KOPT-K1 (cell line): ENCODE data around the gene TXNDC16.

ENCODE experiments used
- H3K27ac ChIP-seq: fragments of 200-600 bp; sonication (generic); 2 replicates; pipeline ENCODE4 v1.5.1; 2016; ENCODE audit warnings: antibody characterized with exemption, mild to moderate bottlenecking, low read depth, low read length; ENCODE audit not compliant: poor library complexity, severe bottlenecking
- H3K36me3 ChIP-seq: fragments of 200-600 bp; sonication (generic); 2 replicates; pipeline ENCODE4 v1.5.1; 2017; ENCODE audit warnings: antibody characterized with exemption, mild to moderate bottlenecking, low read length, moderate library complexity; ENCODE audit not compliant: insufficient read depth
- H3K9me3 ChIP-seq: fragments of 200-600 bp; sonication (generic); 2 replicates; pipeline ENCODE4 v1.5.1; 2017; ENCODE audit warnings: antibody characterized with exemption, low read length, mild to moderate bottlenecking; ENCODE audit not compliant: insufficient read depth, poor library complexity, severe bottlenecking

Gene TXNDC16

DNA sequence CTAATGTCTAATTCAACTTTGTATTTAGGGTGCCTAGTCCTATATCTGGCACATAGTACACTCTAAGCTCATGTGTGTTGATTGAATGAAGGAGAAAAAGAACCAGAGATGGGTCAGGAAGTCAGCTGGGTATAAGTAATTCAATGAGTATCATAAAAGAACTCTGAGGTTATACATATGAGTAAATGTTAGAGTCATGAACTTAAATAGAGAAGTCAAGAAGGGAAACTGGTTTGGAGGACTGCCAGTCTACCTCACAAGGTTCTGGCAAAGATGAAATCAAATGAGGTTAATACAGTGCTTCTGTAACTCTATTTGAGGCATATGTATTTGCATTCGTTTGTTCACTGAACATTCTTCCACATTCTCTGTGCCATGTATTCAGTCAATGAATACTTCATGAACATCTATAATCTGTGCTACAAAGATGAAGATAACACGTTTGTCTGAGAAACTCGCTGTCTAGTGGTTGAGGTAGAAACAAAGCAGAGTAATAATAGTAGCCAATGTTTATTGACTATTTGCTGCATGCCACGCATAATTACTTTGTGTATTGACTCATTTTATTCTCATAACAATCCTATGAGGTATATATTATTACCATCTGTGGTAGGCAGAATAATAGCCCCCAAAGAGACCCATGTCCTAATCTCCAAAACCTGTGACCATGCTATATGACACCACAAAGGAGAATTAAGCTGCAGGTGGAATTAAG, 149.3 kb downstream of the TXNDC16 start:
- no peaks in the 10 kb centered on the region for H3K36me3 ChIP-seq
- no peaks in the 10 kb centered on the region for H3K9me3 ChIP-seq
- H3K27ac ChIP-seq, result peak overlapping the region; percentile 26

DNA sequence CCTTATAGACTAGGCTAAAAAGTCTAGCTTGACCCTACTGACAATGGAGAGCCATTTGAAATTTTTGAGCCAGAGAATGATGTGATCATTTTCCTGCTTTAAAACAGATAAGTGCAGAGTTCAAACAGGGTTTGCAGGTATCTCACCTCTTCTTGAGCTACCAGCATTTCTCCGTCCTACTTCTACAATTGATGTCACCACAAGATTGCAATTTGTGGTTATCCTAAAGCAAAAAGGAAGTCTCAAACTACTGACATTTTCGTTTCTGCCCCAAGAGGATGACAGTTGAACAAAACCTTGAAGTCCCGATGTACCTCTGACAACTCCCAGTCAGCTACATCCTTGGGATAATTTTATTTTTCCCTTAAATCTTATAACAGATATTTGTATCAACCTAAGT, 151.5 kb downstream of the TXNDC16 start:
- Histone ChIP-seq H3K27ac (peak overlapping the region; percentile 61), H3K9me3 (peaks cover 10% of the 10 kb centered on the region), H3K36me3 (no peaks in the 10 kb centered on the region)

DNA sequence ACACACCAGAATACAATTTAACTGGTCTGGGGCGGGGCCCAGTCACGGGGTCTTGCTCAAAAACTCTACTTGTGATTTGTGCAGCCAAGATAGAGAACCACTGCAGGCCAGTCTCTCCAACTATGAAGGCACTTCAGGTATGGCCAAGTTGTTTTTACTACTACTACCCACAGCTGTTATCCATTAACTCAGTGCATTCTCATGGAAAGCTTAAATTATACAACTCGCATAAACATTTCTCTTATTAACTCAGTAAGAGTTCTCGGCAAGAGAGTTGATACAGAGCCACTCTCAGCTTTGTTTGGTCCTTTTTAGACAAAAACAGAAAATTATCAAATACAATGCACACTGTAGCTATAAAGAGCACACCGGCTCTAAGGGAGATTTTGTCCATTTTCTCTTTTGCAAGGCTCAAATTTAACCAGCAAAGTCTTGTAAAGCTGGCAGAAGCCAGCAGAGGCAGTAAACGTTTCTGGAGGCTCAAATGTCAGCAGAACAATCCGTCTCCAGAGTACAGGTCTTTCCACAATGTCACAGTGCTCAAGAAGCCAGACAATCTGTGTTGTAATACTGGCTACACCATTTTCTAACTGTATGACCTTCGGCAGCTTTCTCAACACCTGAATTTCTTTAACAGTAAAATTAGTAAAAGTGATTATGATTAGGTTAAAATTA, 152.2 kb downstream of the TXNDC16 start:
- peak overlapping the region; percentile 61 for H3K27ac ChIP-seq
- peaks cover 18% of the 10 kb centered on the region for H3K9me3 ChIP-seq
- no peaks in the 10 kb centered on the region for H3K36me3 ChIP-seq

DNA sequence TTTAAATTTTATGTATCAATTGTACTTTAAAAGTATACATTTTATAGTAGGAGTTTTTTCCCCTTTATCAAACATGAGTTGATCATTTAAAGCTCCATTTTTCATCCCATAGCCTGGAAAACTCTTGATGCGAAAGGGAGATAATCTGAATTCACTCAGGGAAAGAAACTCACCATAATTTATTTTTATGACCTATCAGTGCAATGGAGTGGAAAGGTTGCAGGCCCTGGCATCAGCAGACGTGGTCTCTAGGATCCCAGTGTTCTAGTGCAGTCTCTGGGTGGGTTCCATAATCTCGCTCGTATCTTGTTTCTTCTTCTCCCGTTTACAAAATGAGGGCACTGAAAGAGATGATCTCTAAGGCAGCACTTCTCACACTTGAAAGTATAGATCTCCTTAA, 153.2 kb downstream of the TXNDC16 start:
- Histone ChIP-seq H3K9me3 (peaks cover 22% of the 10 kb centered on the region), H3K36me3 (no peaks in the 10 kb centered on the region), H3K27ac (no peak overlapping the region)

DNA sequence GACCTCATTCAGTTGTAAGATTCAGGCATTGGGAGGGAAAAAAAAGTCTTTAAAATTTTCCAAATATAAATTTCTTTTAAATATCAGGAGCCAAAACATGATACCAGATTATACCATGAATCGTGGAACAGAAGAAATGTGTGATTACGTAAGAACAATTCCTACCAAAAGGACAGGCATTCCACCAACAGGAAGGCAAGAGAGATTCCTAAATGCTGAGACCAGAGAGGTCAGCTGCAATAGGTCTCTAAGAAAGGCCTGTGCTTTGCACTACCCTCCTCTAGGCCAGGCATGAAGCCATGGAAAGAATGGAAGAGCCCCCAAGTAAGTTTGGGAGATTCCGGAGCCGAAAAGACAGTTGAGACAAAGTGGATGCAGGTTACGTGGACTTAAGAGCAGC, 154.5 kb downstream of the TXNDC16 start:
- H3K9me3 ChIP-seq, result peaks cover 22% of the 10 kb centered on the region
- no peaks in the 10 kb centered on the region for H3K36me3 ChIP-seq
- H3K27ac ChIP-seq, result no peak overlapping the region

DNA sequence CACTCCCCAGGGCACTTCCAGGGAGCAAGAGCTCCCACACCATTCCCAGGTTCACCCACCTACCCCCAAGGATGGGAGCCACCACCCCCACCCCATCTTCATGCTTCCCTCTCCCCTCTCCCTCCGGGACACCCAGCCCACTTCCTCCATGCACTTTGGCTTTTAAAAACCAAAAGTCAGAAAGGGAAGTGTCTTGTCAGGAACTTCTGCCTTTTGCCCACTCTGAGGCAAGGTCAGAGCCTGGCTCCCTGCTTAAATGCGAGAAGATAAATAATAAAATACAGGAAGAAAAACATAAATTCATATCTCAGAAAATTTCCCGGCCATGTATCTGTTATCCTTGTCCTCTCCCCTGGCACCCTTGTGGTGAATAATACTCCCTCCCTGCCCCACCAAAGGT, 156.6 kb downstream of the TXNDC16 start:
- Histone ChIP-seq H3K27ac (no peak overlapping the region), H3K9me3 (peaks cover 22% of the 10 kb centered on the region), H3K36me3 (no peaks in the 10 kb centered on the region)

DNA sequence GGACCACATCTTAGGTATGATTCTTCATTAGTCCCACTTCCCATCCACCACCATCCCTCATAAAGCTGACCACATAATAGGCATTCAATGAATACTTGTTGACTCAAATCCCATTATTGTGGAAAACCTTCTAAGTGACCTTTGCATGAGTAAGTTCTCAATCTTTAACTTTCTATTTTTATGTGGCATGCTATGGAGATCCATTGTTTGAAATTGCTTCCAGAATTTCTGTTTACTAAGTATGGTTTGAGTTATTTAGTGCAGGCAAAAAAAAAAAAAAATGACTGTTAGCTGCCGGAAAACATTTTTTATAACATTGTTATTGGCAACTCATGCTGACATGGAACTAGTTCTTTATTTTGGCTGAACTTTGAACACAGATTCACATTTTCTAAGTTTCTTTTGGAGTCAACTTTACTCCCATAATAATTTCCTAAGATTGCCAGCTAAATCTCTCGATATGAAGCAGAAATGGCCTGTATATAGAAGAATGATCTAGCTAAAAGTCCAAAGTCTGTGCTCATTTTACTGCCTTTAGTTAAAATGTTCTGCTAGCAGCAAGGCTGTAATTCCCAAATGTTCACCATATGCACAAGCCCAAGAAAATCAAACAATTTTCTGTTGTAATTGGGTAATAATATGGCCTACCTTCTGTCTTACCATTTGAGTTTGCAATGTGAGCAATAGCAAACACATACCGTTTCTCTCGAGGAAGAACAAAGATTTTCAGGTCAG, 160.3 kb downstream of the TXNDC16 start:
- H3K36me3 ChIP-seq, result no peaks in the 10 kb centered on the region
- H3K9me3 ChIP-seq, result peaks cover 17% of the 10 kb centered on the region
- no peak overlapping the region for H3K27ac ChIP-seq
